Cardiac muscle cell (in vitro differentiated cells and primary cell): ENCODE results near the gene EXOC4. TPM values are rescaled to one million over a fixed set of nuclear protein-coding genes. Genes with fewer than 3 reads are reported as not detected.

Experiments
- DNase-seq, 2 donors: peaks; one replicate each; pipeline versions ENCODE4 v3.0.0 to v3.0.0-alpha.2; 2010 to 2017; ENCODE audit warnings: low read depth in 1 of 2, low spot score in 1 of 2
- H3K27ac ChIP-seq: fragments of 200-600 bp; sonication (generic); 2 replicates; pipeline ENCODE4 v1.5.1; 2016
- H3K27me3 ChIP-seq: fragments of 200-600 bp; sonication (generic); 2 replicates; pipeline ENCODE4 v1.6.0; 2016; ENCODE audit warnings: control low read depth
- H3K36me3 ChIP-seq: fragments of 200-600 bp; sonication (generic); 2 replicates; pipeline ENCODE4 v1.5.1; 2016; ENCODE audit warnings: control low read depth
- H3K4me1 ChIP-seq: fragments of 200-600 bp; sonication (generic); 2 replicates; pipeline ENCODE4 v1.8.1; 2017; ENCODE audit warnings: low read depth, mild to moderate bottlenecking, mixed run types
- H3K4me3 ChIP-seq: fragments of 200-600 bp; sonication (generic); 2 replicates; pipeline ENCODE4 v1.5.1; 2016; ENCODE audit warnings: mild to moderate bottlenecking
- H3K9me3 ChIP-seq: fragments of 200-600 bp; sonication (generic); 2 replicates; pipeline ENCODE4 v1.5.1; 2017; ENCODE audit warnings: low read depth, mild to moderate bottlenecking, control low read depth
- CTCF ChIP-seq: IDR thresholded peaks from 2 replicates; pipeline ENCODE4 v1.5.1; 2012; ENCODE audit warnings: low read depth, mild to moderate bottlenecking, low read length
- polyA plus RNA-seq: library from polyadenylated mRNA; unstranded; fragments of >200 nt; fragmentation: Nextera tagmentation; extraction: Ambion mirVana; gene quantifications from 2 replicates; pipeline ENCODE4 v1.2.1, GENCODE V29; 2016
- total RNA-seq: library from RNA; depleted of rRNA; stranded (reverse); fragments of >200 nt; gene quantifications from 2 replicates; pipeline ENCODE4 v1.2.3, GENCODE V29; 2016

EXOC4 gene
- total and polyA plus RNA-seq, 2 experiments from 2014 or later: 33.6 to 46.0 TPM

GRCh38 chr7:134018306-134018705, 765.4 kb downstream of the EXOC4 start:
- no peak overlapping the region for H3K27ac ChIP-seq
- no peak overlapping the region for H3K4me3 ChIP-seq
- no peaks in the 10 kb centered on the region for H3K9me3 ChIP-seq
- no peaks in the 10 kb centered on the region for H3K4me1 ChIP-seq
- no peaks in the 10 kb centered on the region for H3K36me3 ChIP-seq
- no peak for TF ChIP-seq CTCF
- H3K27me3 ChIP-seq: no peaks in the 10 kb centered on the region
- no peak for DNase-seq

GRCh38 chr7:134019251-134019650, 766.4 kb downstream of the EXOC4 start:
- Histone ChIP-seq H3K9me3 (no peaks in the 10 kb centered on the region), H3K27me3 (no peaks in the 10 kb centered on the region), H3K4me1 (no peaks in the 10 kb centered on the region), H3K36me3 (no peaks in the 10 kb centered on the region), H3K4me3 (no peak overlapping the region), H3K27ac (no peak overlapping the region)
- no peak for DNase-seq
- TF ChIP-seq CTCF: no peak

GRCh38 chr7:134021836-134022235, 769.0 kb downstream of the EXOC4 start:
- no peaks in the 10 kb centered on the region for H3K4me1 ChIP-seq
- no peaks in the 10 kb centered on the region for H3K36me3 ChIP-seq
- H3K27ac ChIP-seq: no peak overlapping the region
- H3K4me3 ChIP-seq: no peak overlapping the region
- no peaks in the 10 kb centered on the region for H3K9me3 ChIP-seq
- no peaks in the 10 kb centered on the region for H3K27me3 ChIP-seq
- no peak for TF ChIP-seq CTCF
- no peak for DNase-seq

- H3K4me3 ChIP-seq: no peak overlapping the region
- no peak for TF ChIP-seq CTCF
- H3K27me3 ChIP-seq: no peaks in the 10 kb centered on the region
- no peak overlapping the region for H3K27ac ChIP-seq
- H3K9me3 ChIP-seq: no peaks in the 10 kb centered on the region
- no peaks in the 10 kb centered on the region for H3K36me3 ChIP-seq
- no peak for DNase-seq
- no peaks in the 10 kb centered on the region for H3K4me1 ChIP-seq
Measured at GRCh38 chr7:134022286-134022911, 769.5 kb downstream of the EXOC4 start.

GRCh38 chr7:134024739-134025138, 771.9 kb downstream of the EXOC4 start:
- H3K27me3 ChIP-seq: no peaks in the 10 kb centered on the region
- peak in 1 of 2 donors; percentile 45 for DNase-seq
- no peaks in the 10 kb centered on the region for H3K4me1 ChIP-seq
- no peaks in the 10 kb centered on the region for H3K9me3 ChIP-seq
- H3K4me3 ChIP-seq: no peak overlapping the region
- H3K36me3 ChIP-seq: no peaks in the 10 kb centered on the region
- TF ChIP-seq CTCF: no peak
- H3K27ac ChIP-seq: no peak overlapping the region
